Measurements from ENCODE around the gene ST3GAL6. TPM values are rescaled to one million over a fixed set of nuclear protein-coding genes. Genes with fewer than 3 reads are reported as not detected.

The ST3GAL6 gene
- total RNA-seq, 2 experiments from 2014 or later = 0.25 to 3.0 TPM

GRCh38 chr3:98784666-98785600 is 21.8 kb downstream of the ST3GAL6 start:
- Histone ChIP-seq H3K9me3 (ENCODE audit: low read length) (no peaks in the 10 kb centered on the region), H3K4me1 (ENCODE audit: insufficient read depth, low read length, poor library complexity, severe bottlenecking) (no peaks in the 10 kb centered on the region), H3K27ac (ENCODE audit: low read depth, low read length, poor library complexity, severe bottlenecking) (no peak overlapping the region), H3K9me2 (ENCODE audit: insufficient read depth, low read length) (no peaks in the 10 kb centered on the region), H2AFZ (ENCODE audit: low read length) (no peak overlapping the region), H3K36me3 (ENCODE audit: insufficient read depth, low read length) (no peaks in the 10 kb centered on the region), H3K79me2 (ENCODE audit: insufficient read depth, low read depth, low read length) (no peaks in the 10 kb centered on the region), H3K4me3 (ENCODE audit: low read depth, low read length, poor library complexity, severe bottlenecking) (no peak overlapping the region), H3K4me2 (ENCODE audit: low read length) (no peak overlapping the region), H4K20me1 (ENCODE audit: insufficient read depth, low read length) (no peaks in the 10 kb centered on the region)
- CTCF ChIA-PET (ENCODE audit: unreplicated experiment) = no interaction called here
- POLR2A ChIA-PET = interaction anchor here (1.6 kb wide), 1 partner anchor 193 kb away, joined by 3 read pairs; no protein-coding TSS in a partner anchor
- no peak for TF ChIP-seq EZH2phosphoT487 (IDR thresholded peaks at IDR 0.05; ENCODE audit: borderline replicate concordance, low read depth, low read length)
- DNase-seq (ENCODE audit: low spot score) = no peak
- BruUV-seq (replicated peaks) = no TSS peak
- intact Hi-C loops (cut with micrococcal nuclease; ENCODE audit: unreplicated experiment) = no loop called here

GRCh38 chr3:98786364-98787006 is 23.3 kb downstream of the ST3GAL6 start:
- POLR2A ChIA-PET = no interaction called here

More at GRCh38 chr3:98786364-98787006, 23.3 kb downstream of the ST3GAL6 start:
- no peaks in the 10 kb centered on the region for H4K20me1 ChIP-seq (ENCODE audit: insufficient read depth, low read length)
- no peaks in the 10 kb centered on the region for H3K9me2 ChIP-seq (ENCODE audit: insufficient read depth, low read length)
- no peak overlapping the region for H3K27ac ChIP-seq (ENCODE audit: low read depth, low read length, poor library complexity, severe bottlenecking)
- no peaks in the 10 kb centered on the region for H3K36me3 ChIP-seq (ENCODE audit: insufficient read depth, low read length)
- no TSS peak for BruUV-seq (replicated peaks)
- no peak overlapping the region for H2AFZ ChIP-seq (ENCODE audit: low read length)
- no peak for DNase-seq (ENCODE audit: low spot score)
- H3K79me2 ChIP-seq (ENCODE audit: insufficient read depth, low read depth, low read length) = no peaks in the 10 kb centered on the region
- CTCF ChIA-PET (ENCODE audit: unreplicated experiment) = interaction anchor here (0.6 kb wide), 1 partner anchor 556 kb away, joined by 3 read pairs; no protein-coding TSS in a partner anchor
- intact Hi-C loops (cut with micrococcal nuclease; ENCODE audit: unreplicated experiment) = no loop called here
- no peaks in the 10 kb centered on the region for H3K9me3 ChIP-seq (ENCODE audit: low read length)
- H3K4me2 ChIP-seq (ENCODE audit: low read length) = no peak overlapping the region
- TF ChIP-seq CTCF (conservative IDR thresholded peaks at IDR 0.05; ENCODE audit: low read length) (no peak), EZH2phosphoT487 (IDR thresholded peaks at IDR 0.05; ENCODE audit: borderline replicate concordance, low read depth, low read length) (no peak)
- H3K4me1 ChIP-seq (ENCODE audit: insufficient read depth, low read length, poor library complexity, severe bottlenecking) = no peaks in the 10 kb centered on the region
- H3K4me3 ChIP-seq (ENCODE audit: low read depth, low read length, poor library complexity, severe bottlenecking) = no peak overlapping the region

Data from OCI-LY7 (cell line).